Ovary (tissue), 9 donors: Measurements from ENCODE around the gene CPN1. TPM values are rescaled to one million over a fixed set of nuclear protein-coding genes. Genes with fewer than 3 reads are reported as not detected.

Source experiments
- DNase-seq, 5 donors: peaks; one replicate each; pipeline ENCODE4 v3.0.0-alpha.2; 2019 to 2020
- H3K27ac ChIP-seq, 2 donors: fragments of 200-600 bp; one replicate each; pipeline versions ENCODE4 v1.5.1 to v1.8.0; 2019 to 2022
- H3K27me3 ChIP-seq: fragments of 200-600 bp; one replicate; pipeline ENCODE4 v1.8.0; 2022
- H3K36me3 ChIP-seq: fragments of 200-600 bp; sonication (generic); one replicate; pipeline ENCODE4 v1.5.1; 2019
- H3K4me1 ChIP-seq: one replicate; pipeline ENCODE4 v1.8.1; 2013; ENCODE audit warnings: mild to moderate bottlenecking, moderate library complexity; ENCODE audit not compliant: insufficient read depth
- H3K4me3 ChIP-seq: fragments of 200-600 bp; sonication (generic); one replicate; pipeline ENCODE4 v1.5.1; 2017
- H3K9me3 ChIP-seq, 2 donors: fragments of 200-600 bp in 1 of 2; sonication (generic) in 1 of 2; one replicate each; pipeline versions ENCODE4 v1.5.1 to v1.8.1; 2013 to 2019; ENCODE audit warnings: mild to moderate bottlenecking in 1 of 2, moderate library complexity in 1 of 2
- EP300 ChIP-seq: sonication (generic); formaldehyde crosslinking; IDR thresholded peaks from one replicate; pipeline ENCODE4 v1.6.1; 2017; ENCODE audit warnings: antibody characterized with exemption
- POLR2A ChIP-seq: fragments of 450-650 bp; IDR thresholded peaks from one replicate; pipeline ENCODE4 v1.6.1; 2017; ENCODE audit warnings: antibody characterized with exemption, mild to moderate bottlenecking, moderate library complexity
- WGBS, 3 donors: extraction: QIAGEN DNeasy Blood & Tissue Kit in 1 of 3; methylation state at CpG; one replicate each; pipeline versions ENCODE4 v1.1.5 to v1.1.7; 2013 to 2017; 5-methylcytosine and 5-hydroxymethylcytosine counted together
- intact Hi-C, 4 donors: fragments of 100-400 bp; cut with DNase I; formaldehyde crosslinking; loops; one replicate each; pipeline versions ENCODE4 v1.11.0 to v1.15.1; 2022 to 2023
- polyA plus RNA-seq, 2 donors: library from polyadenylated mRNA; stranded (reverse); fragments of 200-250 nt in 1 of 2; fragments of 350-450 nt in 1 of 2; fragmentation: Illumina TruSeq in 1 of 2; extraction: RNeasy Lipid Tissue Mini Kit (QIAGEN cat#74804) in 1 of 2; gene quantifications; one replicate each; pipeline ENCODE4 v1.2.3, GENCODE V29; 2013 to 2014
- total RNA-seq, 7 donors: library from RNA; depleted of rRNA in 2 of 7; stranded (reverse); fragments of >200 nt in 2 of 7; fragmentation: NEBNext Ultra II Directional in 3 of 7; extraction: Animal tissue kit (Norgen Biotek cat#: 25700) in 3 of 7; gene quantifications; one replicate each; pipeline versions ENCODE4 v1.1.0 to v1.2.4, GENCODE V29; 2016 to 2023
- TF ChIP-seq, protein P1 (sequence below), 3 donors: fragments of 450-650 bp in 2 of 3; fragments of 200-600 bp in 1 of 3; IDR thresholded peaks; one replicate each; pipeline versions ENCODE4 v1.5.1 to v1.8.0; 2016 to 2022; ENCODE audit warnings: antibody characterized with exemption in 3 of 3, mild to moderate bottlenecking in 1 of 3
- donor health status: DM: no; HTN: no; CAD: no; lungs with moderate emphysema.
- donor health status: DM: no; HTN: no; CAD: no.
- donor health status: Bipolar disorder and iron deficiency.
- donor health status: DM: yes; HTN: yes; CAD: no.
- donor health status: DM: no; HTN: no; CAD: no.
- donor health status: DM: yes; HTN: yes; CAD: no.

Gene CPN1
- total and polyA plus RNA-seq, 9 donors = not detected

DNA sequence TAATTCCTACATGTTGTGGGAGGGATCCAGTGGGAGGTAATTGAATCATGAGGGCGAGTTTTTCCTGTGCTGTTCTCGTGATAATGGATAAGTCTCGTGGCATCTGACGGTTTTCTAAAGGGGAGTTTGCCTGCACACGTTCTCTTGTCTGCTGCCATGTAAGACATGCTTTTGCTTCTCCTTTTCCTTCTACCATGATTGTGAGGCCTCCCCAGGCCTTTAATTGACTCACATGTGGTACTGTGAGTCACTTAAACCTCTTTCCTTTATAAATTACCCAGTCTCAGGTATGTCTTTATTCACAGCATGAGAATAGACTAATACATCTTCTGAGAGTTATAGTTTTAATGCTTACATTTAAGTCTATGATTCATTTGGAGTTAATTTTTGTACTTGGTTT, 22.6 kb upstream of the CPN1 start:
- H3K27me3 ChIP-seq = no peaks in the 10 kb centered on the region
- DNase-seq = no peak
- WGBS, 3 donors = 15 to 37% (median 23%) methylated on average over 5 of the region's 5 CpGs
- H3K36me3 ChIP-seq = no peaks in the 10 kb centered on the region
- intact Hi-C loops = no loop called here
- no peak overlapping the region for H3K4me3 ChIP-seq
- no peaks in the 10 kb centered on the region for H3K4me1 ChIP-seq
- H3K27ac ChIP-seq = no peak overlapping the region
- H3K9me3 ChIP-seq = no peaks in the 10 kb centered on the region
- TF ChIP-seq EP300 (no peak), POLR2A (no peak)
- TF ChIP-seq, protein P1, sequence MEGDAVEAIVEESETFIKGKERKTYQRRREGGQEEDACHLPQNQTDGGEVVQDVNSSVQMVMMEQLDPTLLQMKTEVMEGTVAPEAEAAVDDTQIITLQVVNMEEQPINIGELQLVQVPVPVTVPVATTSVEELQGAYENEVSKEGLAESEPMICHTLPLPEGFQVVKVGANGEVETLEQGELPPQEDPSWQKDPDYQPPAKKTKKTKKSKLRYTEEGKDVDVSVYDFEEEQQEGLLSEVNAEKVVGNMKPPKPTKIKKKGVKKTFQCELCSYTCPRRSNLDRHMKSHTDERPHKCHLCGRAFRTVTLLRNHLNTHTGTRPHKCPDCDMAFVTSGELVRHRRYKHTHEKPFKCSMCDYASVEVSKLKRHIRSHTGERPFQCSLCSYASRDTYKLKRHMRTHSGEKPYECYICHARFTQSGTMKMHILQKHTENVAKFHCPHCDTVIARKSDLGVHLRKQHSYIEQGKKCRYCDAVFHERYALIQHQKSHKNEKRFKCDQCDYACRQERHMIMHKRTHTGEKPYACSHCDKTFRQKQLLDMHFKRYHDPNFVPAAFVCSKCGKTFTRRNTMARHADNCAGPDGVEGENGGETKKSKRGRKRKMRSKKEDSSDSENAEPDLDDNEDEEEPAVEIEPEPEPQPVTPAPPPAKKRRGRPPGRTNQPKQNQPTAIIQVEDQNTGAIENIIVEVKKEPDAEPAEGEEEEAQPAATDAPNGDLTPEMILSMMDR (IDR thresholded peaks at IDR 0.05) = no peak

DNA sequence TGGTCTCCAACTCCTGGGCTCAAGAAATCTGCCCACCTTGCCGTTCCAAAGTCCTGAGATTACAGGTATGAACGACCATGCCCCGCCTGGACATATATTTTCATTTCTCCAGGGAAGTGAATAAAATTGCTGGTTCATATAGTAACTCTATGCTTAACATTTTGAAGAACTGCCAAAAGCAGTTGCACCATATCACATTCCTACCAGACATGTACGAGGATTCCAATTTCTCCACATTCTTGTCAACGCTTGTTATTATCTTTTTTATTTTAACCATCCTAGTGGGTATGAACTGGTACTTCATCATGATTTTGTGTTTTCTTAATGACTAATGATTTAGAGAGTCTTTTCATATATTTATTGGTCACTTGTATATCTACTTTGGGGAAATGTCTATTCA, 21.9 kb upstream of the CPN1 start:
- no peak for DNase-seq
- no peaks in the 10 kb centered on the region for H3K4me1 ChIP-seq
- intact Hi-C loops = no loop called here
- H3K36me3 ChIP-seq = no peaks in the 10 kb centered on the region
- no peak for TF ChIP-seq POLR2A
- TF ChIP-seq EP300 = no peak
- TF ChIP-seq, protein P1 (IDR thresholded peaks at IDR 0.05) = no peak
- 58 to 84% (median 76%) methylated on average over 5 of the region's 5 CpGs for WGBS, 3 donors
- no peak overlapping the region for H3K4me3 ChIP-seq
- no peaks in the 10 kb centered on the region for H3K27me3 ChIP-seq
- H3K9me3 ChIP-seq = no peaks in the 10 kb centered on the region
- H3K27ac ChIP-seq = no peak overlapping the region

DNA sequence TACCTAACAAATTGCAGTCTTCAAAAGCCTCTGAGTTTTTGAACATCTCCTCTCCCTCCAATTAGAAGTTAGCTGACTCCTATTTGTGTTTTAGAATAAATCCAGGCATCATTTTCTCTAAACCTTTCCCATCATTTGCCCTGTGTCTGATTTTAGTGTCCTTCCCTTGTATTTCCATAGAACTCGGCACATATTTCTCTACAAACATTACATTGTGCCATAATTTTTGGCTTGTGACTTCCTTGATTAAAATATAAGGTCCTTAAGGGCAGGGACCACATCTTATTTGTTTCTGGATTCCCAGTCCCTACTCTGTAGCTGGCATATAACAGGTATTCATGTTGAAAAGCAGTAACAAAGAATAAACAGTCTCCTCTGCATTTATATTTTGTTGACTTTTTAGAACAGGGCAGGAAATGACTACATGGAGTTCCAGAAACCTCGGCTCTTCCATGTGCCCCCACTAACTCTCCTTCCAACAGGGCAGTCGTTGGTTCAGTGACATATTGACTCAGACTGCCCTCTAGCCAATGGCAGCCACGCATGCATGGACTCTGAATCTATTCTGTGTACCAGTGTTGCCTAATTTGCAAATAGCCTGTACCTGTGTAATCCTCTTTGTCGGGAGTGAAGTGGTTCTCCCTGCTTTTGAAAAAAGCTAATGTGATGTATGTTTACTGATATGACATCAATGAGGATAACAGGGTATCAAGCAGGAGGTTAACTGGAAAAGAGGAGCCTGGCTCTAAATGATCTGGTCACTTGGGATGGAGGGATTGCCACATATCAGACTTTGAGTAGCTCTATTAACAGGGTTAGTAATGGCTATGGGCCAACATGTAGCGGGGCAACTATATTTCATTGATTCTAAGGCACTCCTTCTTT, 19.8 kb upstream of the CPN1 start:
- no peak for DNase-seq
- no peak overlapping the region for H3K4me3 ChIP-seq
- no peaks in the 10 kb centered on the region for H3K9me3 ChIP-seq
- no peak overlapping the region for H3K27ac ChIP-seq
- TF ChIP-seq EP300 (no peak), POLR2A (no peak)
- TF ChIP-seq, protein P1 (IDR thresholded peaks at IDR 0.05) = no peak
- intact Hi-C loops = no loop called here
- no peaks in the 10 kb centered on the region for H3K27me3 ChIP-seq
- WGBS, 3 donors = 58 to 62% (median 59%) methylated on average over 6 of the region's 6 CpGs
- H3K36me3 ChIP-seq = no peaks in the 10 kb centered on the region
- no peaks in the 10 kb centered on the region for H3K4me1 ChIP-seq

DNA sequence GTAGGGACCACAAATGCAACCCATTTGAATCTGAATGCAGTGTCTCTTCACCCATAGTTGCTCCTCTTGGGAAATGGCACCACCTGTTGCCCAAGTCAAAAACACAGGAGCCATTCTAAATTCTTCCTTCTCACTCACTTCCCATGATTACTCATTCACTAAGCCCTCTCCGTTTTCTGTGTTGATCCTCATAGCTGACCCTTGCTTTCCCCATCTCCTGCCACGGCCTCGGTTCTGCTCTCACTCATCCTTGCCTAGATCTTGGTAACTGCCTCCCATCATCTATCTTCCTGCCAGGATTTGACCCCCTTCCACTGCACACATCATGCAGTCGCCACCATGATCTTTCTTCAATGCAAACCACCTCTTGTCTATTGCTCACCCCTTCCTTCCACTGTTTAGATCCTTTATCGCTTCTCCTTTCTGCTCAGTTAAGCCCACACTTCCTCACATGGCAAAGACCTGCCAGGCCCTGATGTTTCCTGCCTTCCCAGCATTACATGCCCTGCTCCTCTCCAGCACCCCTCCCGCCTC, 19.0 kb upstream of the CPN1 start:
- intact Hi-C loops = no loop called here
- H3K4me3 ChIP-seq = no peak overlapping the region
- H3K4me1 ChIP-seq = no peaks in the 10 kb centered on the region
- no peaks in the 10 kb centered on the region for H3K9me3 ChIP-seq
- no peaks in the 10 kb centered on the region for H3K27me3 ChIP-seq
- H3K27ac ChIP-seq = no peak overlapping the region
- no peaks in the 10 kb centered on the region for H3K36me3 ChIP-seq
- WGBS, 3 donors = 50 to 59% (median 55%) methylated on average over 6 of the region's 6 CpGs
- no peak for DNase-seq
- TF ChIP-seq EP300 = no peak
- TF ChIP-seq, protein P1 (IDR thresholded peaks at IDR 0.05) = no peak
- no peak for TF ChIP-seq POLR2A
